SK-N-SH treated with all-trans-retinoic acid at 6 μM for 48 hours (cell line): Measurements from ENCODE around the gene GALNT12.

Experiments used
- ATAC-seq: fragments of 200-7000 bp; cut with Tn5 transposase; 3 replicates; pipeline ENCODE4 v1.9.1; 2020; ENCODE audit warnings: mild to moderate bottlenecking, moderate library complexity
- ARNTL ChIP-seq: fragments of 450-650 bp; formaldehyde crosslinking; IDR thresholded peaks from 2 replicates; pipeline ENCODE4 v1.5.0; 2020; ENCODE audit warnings: low read depth, mild to moderate bottlenecking, moderate library complexity, borderline replicate concordance
- BACH2 ChIP-seq: fragments of 250-450 bp; sonication (Bioruptor Pico); IDR thresholded peaks from 2 replicates; pipeline ENCODE4 v1.9.0; 2021; ENCODE audit warnings: mild to moderate bottlenecking, borderline replicate concordance
- CREB5 ChIP-seq: fragments of 250-450 bp; sonication (Bioruptor Pico); IDR thresholded peaks from 2 replicates; pipeline ENCODE4 v1.5.1; 2020; ENCODE audit warnings: low read depth, mild to moderate bottlenecking, moderate library complexity
- CSDC2 ChIP-seq: fragments of 250-450 bp; sonication (Bioruptor Pico); IDR thresholded peaks from 2 replicates; pipeline ENCODE4 v1.5.0; 2020; ENCODE audit warnings: mild to moderate bottlenecking, moderate library complexity
- CSRNP3 ChIP-seq: fragments of 250-450 bp; sonication (Bioruptor Pico); IDR thresholded peaks from 2 replicates; pipeline ENCODE4 v1.5.1; 2021; ENCODE audit warnings: mild to moderate bottlenecking, moderate library complexity
- ESRRG ChIP-seq: fragments of 250-450 bp; sonication (Bioruptor Pico); IDR thresholded peaks from 2 replicates; pipeline ENCODE4 v1.6.1; 2021; ENCODE audit warnings: mild to moderate bottlenecking
- GLIS3 ChIP-seq: fragments of 250-450 bp; sonication (Bioruptor Pico); IDR thresholded peaks from 2 replicates; pipeline ENCODE4 v1.5.0; 2020; ENCODE audit warnings: mild to moderate bottlenecking, moderate library complexity
- ISL1 ChIP-seq: fragments of 250-450 bp; sonication (Bioruptor Pico); IDR thresholded peaks from 2 replicates; pipeline ENCODE4 v2.1.2; 2022; ENCODE audit warnings: mild to moderate bottlenecking, moderate library complexity
- OSR1 ChIP-seq: fragments of 250-450 bp; sonication (Bioruptor Pico); IDR thresholded peaks from 2 replicates; pipeline ENCODE4 v1.8.0; 2022; ENCODE audit warnings: moderate library complexity, mild to moderate bottlenecking, inconsistent platforms
- PATZ1 ChIP-seq: fragments of 250-450 bp; sonication (Bioruptor Pico); IDR thresholded peaks from 2 replicates; pipeline ENCODE4 v1.8.0; 2020; ENCODE audit warnings: mild to moderate bottlenecking, moderate library complexity, borderline replicate concordance
- POU6F1 ChIP-seq: fragments of 250-450 bp; sonication (Bioruptor Pico); IDR thresholded peaks from 2 replicates; pipeline ENCODE4 v1.8.0; 2021; ENCODE audit warnings: low read depth, mild to moderate bottlenecking, moderate library complexity, borderline replicate concordance
- PPARA ChIP-seq: fragments of 250-450 bp; sonication (Bioruptor Pico); IDR thresholded peaks from 2 replicates; pipeline ENCODE4 v1.5.0; 2020; ENCODE audit warnings: mild to moderate bottlenecking, borderline replicate concordance
- RARB ChIP-seq: fragments of 250-450 bp; sonication (Bioruptor Pico); IDR thresholded peaks from 2 replicates; pipeline ENCODE4 v1.8.0; 2021; ENCODE audit warnings: mild to moderate bottlenecking, moderate library complexity
- SNAI2 ChIP-seq: fragments of 250-450 bp; sonication (Bioruptor Pico); IDR thresholded peaks from 2 replicates; pipeline ENCODE4 v1.5.0; 2020; ENCODE audit warnings: mild to moderate bottlenecking, moderate library complexity
- TCF4 ChIP-seq: fragments of 250-450 bp; sonication (Bioruptor Pico); IDR thresholded peaks from 2 replicates; pipeline ENCODE4 v1.8.0; 2021; ENCODE audit warnings: mild to moderate bottlenecking, moderate library complexity, borderline replicate concordance
- TOX ChIP-seq: fragments of 250-450 bp; sonication (Bioruptor Pico); IDR thresholded peaks from 2 replicates; pipeline ENCODE4 v1.8.0; 2021; ENCODE audit warnings: mild to moderate bottlenecking, moderate library complexity, borderline replicate concordance
- TSHZ2 ChIP-seq: fragments of 250-450 bp; sonication (Bioruptor Pico); IDR thresholded peaks from 2 replicates; pipeline ENCODE4 v1.5.0; 2020; ENCODE audit warnings: mild to moderate bottlenecking, moderate library complexity
- ZC3H10 ChIP-seq: fragments of 250-450 bp; sonication (Bioruptor Pico); IDR thresholded peaks from 2 replicates; pipeline ENCODE4 v1.5.1; 2021; ENCODE audit warnings: mild to moderate bottlenecking, moderate library complexity
- ZFP3 ChIP-seq: fragments of 250-450 bp; sonication (Bioruptor Pico); IDR thresholded peaks from 2 replicates; pipeline ENCODE4 v1.5.0; 2020; ENCODE audit warnings: mild to moderate bottlenecking, moderate library complexity
- ZFP30 ChIP-seq: fragments of 450-650 bp; formaldehyde crosslinking; IDR thresholded peaks from 2 replicates; pipeline ENCODE4 v1.5.0; 2022; ENCODE audit warnings: mild to moderate bottlenecking, moderate library complexity
- ZNF565 ChIP-seq: fragments of 450-650 bp; formaldehyde crosslinking; conservative IDR thresholded peaks from 2 replicates; pipeline ENCODE4 v1.5.0; 2020; ENCODE audit warnings: low read depth, mild to moderate bottlenecking, moderate library complexity
- ZNF70 ChIP-seq: fragments of 450-650 bp; formaldehyde crosslinking; IDR thresholded peaks from 2 replicates; pipeline ENCODE4 v1.5.0; 2020; ENCODE audit warnings: mild to moderate bottlenecking, moderate library complexity
- ZNF8 ChIP-seq: fragments of 450-650 bp; formaldehyde crosslinking; IDR thresholded peaks from 2 replicates; pipeline ENCODE4 v1.5.0; 2020; ENCODE audit warnings: mild to moderate bottlenecking, moderate library complexity

The GALNT12 gene

GRCh38 chr9:98860871-98861293, 53.4 kb downstream of the GALNT12 start (continued):
- TF ChIP-seq TSHZ2 (CRISPR knock-in tag) (no peak), ARNTL (CRISPR knock-in tag) (no peak)

- ATAC-seq = no peak
- no peak for TF ChIP-seq ISL1 (CRISPR knock-in tag)
- TF ChIP-seq TOX (CRISPR knock-in tag) = no peak
- no peak for TF ChIP-seq TCF4
- no peak for TF ChIP-seq OSR1 (CRISPR knock-in tag)
- no peak for TF ChIP-seq ZC3H10 (CRISPR knock-in tag)
- TF ChIP-seq ZFP30 = no peak
- no peak for TF ChIP-seq ZNF70 (CRISPR knock-in tag)
- no peak for TF ChIP-seq PATZ1 (CRISPR knock-in tag)
- no peak for TF ChIP-seq SNAI2 (CRISPR knock-in tag)
- no peak for TF ChIP-seq POU6F1 (CRISPR knock-in tag)
- no peak for TF ChIP-seq ESRRG (CRISPR knock-in tag)
- no peak for TF ChIP-seq ZNF8 (CRISPR knock-in tag)
- no peak for TF ChIP-seq RARB
- no peak for TF ChIP-seq PPARA
- TF ChIP-seq CSDC2 (CRISPR knock-in tag) = no peak
- TF ChIP-seq BACH2 (CRISPR knock-in tag) = no peak
- TF ChIP-seq CREB5 (CRISPR knock-in tag) = no peak
- no peak for TF ChIP-seq ZFP3
- no peak for TF ChIP-seq ZNF565 (CRISPR knock-in tag)
These were observed 54.5 kb downstream of the GALNT12 start for GRCh38 chr9:98861781-98862504.

- no peak for ATAC-seq
- no peak for TF ChIP-seq CSDC2 (CRISPR knock-in tag)
- TF ChIP-seq ZFP30 = no peak
- no peak for TF ChIP-seq ZC3H10 (CRISPR knock-in tag)
- TF ChIP-seq GLIS3 (CRISPR knock-in tag) = no peak
- TF ChIP-seq SNAI2 (CRISPR knock-in tag) = no peak
- no peak for TF ChIP-seq CREB5 (CRISPR knock-in tag)
- TF ChIP-seq PPARA = no peak
- no peak for TF ChIP-seq ZNF565 (CRISPR knock-in tag)
- no peak for TF ChIP-seq CSRNP3 (CRISPR knock-in tag)
- no peak for TF ChIP-seq TOX (CRISPR knock-in tag)
- no peak for TF ChIP-seq PATZ1 (CRISPR knock-in tag)
- no peak for TF ChIP-seq ARNTL (CRISPR knock-in tag)
- no peak for TF ChIP-seq ISL1 (CRISPR knock-in tag)
- TF ChIP-seq ZNF70 (CRISPR knock-in tag) = no peak
- TF ChIP-seq OSR1 (CRISPR knock-in tag) = no peak
- no peak for TF ChIP-seq POU6F1 (CRISPR knock-in tag)
- TF ChIP-seq RARB = no peak
These were observed 55.5 kb downstream of the GALNT12 start for GRCh38 chr9:98862936-98863335.
